OCI-LY1 (cell line): ENCODE results near the gene CENPO.

Experiments
- EZH2 ChIP-seq: fragments of 200-600 bp; sonication (generic), shearing (Covaris generic); IDR thresholded peaks from 2 replicates; pipeline ENCODE4 v1.8.0; 2017; ENCODE audit warnings: borderline replicate concordance, mixed run types, mild to moderate bottlenecking, antibody characterized with exemption, low read length, moderate library complexity, mixed read lengths
- TF ChIP-seq, protein P1 (sequence below): fragments of 200-600 bp; sonication (generic), shearing (Covaris generic); IDR thresholded peaks from 2 replicates; pipeline ENCODE4 v1.5.1; 2017; ENCODE audit warnings: mild to moderate bottlenecking, antibody characterized with exemption, low read length, moderate library complexity, mixed read lengths

DNA sequence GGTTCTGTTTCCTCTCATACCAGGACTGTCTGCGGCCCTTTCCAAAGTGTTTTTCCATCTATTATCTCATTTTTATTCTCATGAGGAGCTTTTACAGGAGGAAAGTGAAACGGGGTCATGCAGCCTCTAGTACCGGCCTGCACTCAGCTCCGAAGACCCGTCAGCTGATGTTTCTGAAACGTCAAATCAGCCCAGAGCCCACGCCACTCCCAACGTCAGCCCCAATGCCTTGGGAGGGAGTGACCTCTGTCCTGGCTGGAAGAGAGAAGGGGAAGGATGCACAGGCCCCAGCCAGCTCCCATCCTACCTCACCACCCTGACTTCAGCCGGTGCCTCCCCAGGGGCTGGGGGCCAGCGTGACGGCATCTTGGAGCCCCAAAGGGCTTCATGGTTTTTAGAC lies 68.3 kb downstream of the CENPO start:
- TF ChIP-seq, protein P1, sequence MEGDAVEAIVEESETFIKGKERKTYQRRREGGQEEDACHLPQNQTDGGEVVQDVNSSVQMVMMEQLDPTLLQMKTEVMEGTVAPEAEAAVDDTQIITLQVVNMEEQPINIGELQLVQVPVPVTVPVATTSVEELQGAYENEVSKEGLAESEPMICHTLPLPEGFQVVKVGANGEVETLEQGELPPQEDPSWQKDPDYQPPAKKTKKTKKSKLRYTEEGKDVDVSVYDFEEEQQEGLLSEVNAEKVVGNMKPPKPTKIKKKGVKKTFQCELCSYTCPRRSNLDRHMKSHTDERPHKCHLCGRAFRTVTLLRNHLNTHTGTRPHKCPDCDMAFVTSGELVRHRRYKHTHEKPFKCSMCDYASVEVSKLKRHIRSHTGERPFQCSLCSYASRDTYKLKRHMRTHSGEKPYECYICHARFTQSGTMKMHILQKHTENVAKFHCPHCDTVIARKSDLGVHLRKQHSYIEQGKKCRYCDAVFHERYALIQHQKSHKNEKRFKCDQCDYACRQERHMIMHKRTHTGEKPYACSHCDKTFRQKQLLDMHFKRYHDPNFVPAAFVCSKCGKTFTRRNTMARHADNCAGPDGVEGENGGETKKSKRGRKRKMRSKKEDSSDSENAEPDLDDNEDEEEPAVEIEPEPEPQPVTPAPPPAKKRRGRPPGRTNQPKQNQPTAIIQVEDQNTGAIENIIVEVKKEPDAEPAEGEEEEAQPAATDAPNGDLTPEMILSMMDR = no peak
- no peak for TF ChIP-seq EZH2
